PC-9 (cell line): Measurements from ENCODE around the gene CLASP1. TPM values are rescaled to one million over a fixed set of nuclear protein-coding genes. Genes with fewer than 3 reads are reported as not detected.

Experiments
- BruUV-seq: library from RNA; stranded (reverse); fragments of 400-500 nt; replicated peaks from 2 replicates; lab custom pipeline; 2021; lab: Mats Ljungman, UMichigan
- CTCF ChIA-PET: fragments of 300-600 bp; sonication (Branson Sonifier 250); formaldehyde crosslinking; loops from one replicate; lab custom pipeline; 2022; ENCODE audit warnings: antibody characterized with exemption; lab: Charles Lee
- POLR2A ChIA-PET: fragments of 300-600 bp; sonication (Branson Sonifier 250); formaldehyde crosslinking; loops from one replicate; lab custom pipeline; 2022; ENCODE audit warnings: antibody characterized with exemption; ENCODE audit not compliant: unreplicated experiment; lab: Charles Lee
- DNase-seq, 2 experiments: peaks; one replicate each; pipeline versions ENCODE4 v3.0.0 to v3.0.0-alpha.2; 2015 to 2022; ENCODE audit warnings: mixed read lengths in 1 of 2
- H2AFZ ChIP-seq: fragments of 200-600 bp; sonication (generic); 2 replicates; pipeline ENCODE4 v1.8.1; 2017; ENCODE audit warnings: antibody characterized with exemption
- H3F3A ChIP-seq: fragments of 200-600 bp; sonication (generic); 2 replicates; pipeline ENCODE4 v1.8.1; 2017; ENCODE audit warnings: antibody characterized with exemption, mild to moderate bottlenecking, low read depth; ENCODE audit not compliant: insufficient read depth
- H3K27ac ChIP-seq: fragments of 200-600 bp; sonication (generic); 2 replicates; pipeline ENCODE4 v1.6.1; 2016; ENCODE audit warnings: mixed run types
- H3K27me3 ChIP-seq: fragments of 200-600 bp; sonication (generic); 2 replicates; pipeline ENCODE4 v1.6.1; 2016; ENCODE audit warnings: low read depth, mixed run types; ENCODE audit not compliant: insufficient read depth
- H3K36me3 ChIP-seq: fragments of 200-600 bp; sonication (generic); 2 replicates; pipeline ENCODE4 v1.6.1; 2016; ENCODE audit warnings: low read depth, mixed run types
- H3K4me1 ChIP-seq: fragments of 200-600 bp; sonication (generic); replicated peaks from 2 replicates; pipeline ENCODE4 v1.6.1; 2016; ENCODE audit warnings: mixed run types; ENCODE audit not compliant: insufficient read depth
- H3K4me2 ChIP-seq: fragments of 200-600 bp; sonication (generic); 2 replicates; pipeline ENCODE4 v1.6.1; 2017; ENCODE audit warnings: mixed run types
- H3K4me3 ChIP-seq: fragments of 200-600 bp; sonication (generic); 2 replicates; pipeline ENCODE4 v1.6.1; 2016; ENCODE audit warnings: mixed run types
- H3K79me2 ChIP-seq: fragments of 200-600 bp; sonication (generic); 2 replicates; pipeline ENCODE4 v1.6.1; 2017; ENCODE audit warnings: low read depth, mixed run types
- H3K9me2 ChIP-seq: fragments of 200-600 bp; sonication (generic); 2 replicates; pipeline ENCODE4 v1.8.1; 2017; ENCODE audit warnings: mild to moderate bottlenecking; ENCODE audit not compliant: insufficient read depth
- H3K9me3 ChIP-seq: fragments of 200-600 bp; sonication (generic); 2 replicates; pipeline ENCODE4 v1.8.1; 2016; ENCODE audit warnings: low read depth; ENCODE audit not compliant: insufficient read depth
- H4K20me1 ChIP-seq: fragments of 200-600 bp; sonication (generic); 2 replicates; pipeline ENCODE4 v1.8.1; 2017; ENCODE audit not compliant: insufficient read depth
- CTCF ChIP-seq: fragments of 200-600 bp; sonication (generic); conservative IDR thresholded peaks from 2 replicates; pipeline ENCODE4 v1.6.1; 2017; ENCODE audit warnings: mixed run types, antibody characterized with exemption, mild to moderate bottlenecking, moderate library complexity
- EZH2 ChIP-seq: fragments of 200-600 bp; sonication (generic); IDR thresholded peaks from 2 replicates; pipeline ENCODE4 v1.8.0; 2017; ENCODE audit warnings: antibody characterized with exemption, low read depth
- intact Hi-C: fragments of 100-400 bp; cut with micrococcal nuclease; formaldehyde crosslinking; loops from one replicate; pipeline ENCODE4 v1.10.0; 2022; ENCODE audit not compliant: unreplicated experiment
- total RNA-seq: library from RNA; stranded (reverse); gene quantifications from 2 replicates; pipeline ENCODE4 v1.2.3, GENCODE V29; 2021

CLASP1 gene
- total RNA-seq, 1 experiment from 2014 or later: 61.8 TPM

- TF ChIP-seq EZH2 (no peak), CTCF (no peak)
- H3K27me3 ChIP-seq: no peaks in the 10 kb centered on the region
- H3K4me1 ChIP-seq: no peaks in the 10 kb centered on the region
- BruUV-seq: no TSS peak
- no peaks in the 10 kb centered on the region for H3K9me2 ChIP-seq
- no peak overlapping the region for H3K27ac ChIP-seq
- no peak for DNase-seq
- H3K9me3 ChIP-seq: no peaks in the 10 kb centered on the region
- POLR2A ChIA-PET: no interaction called here
- CTCF ChIA-PET: no interaction called here
- no peak overlapping the region for H3K4me2 ChIP-seq
- H3F3A ChIP-seq: no peaks in the 10 kb centered on the region
- no peak overlapping the region for H2AFZ ChIP-seq
- intact Hi-C loops: no loop called here
- no peak overlapping the region for H3K4me3 ChIP-seq
- H4K20me1 ChIP-seq: no peaks in the 10 kb centered on the region
- H3K36me3 ChIP-seq: no peaks in the 10 kb centered on the region
- H3K79me2 ChIP-seq: no peaks in the 10 kb centered on the region; the same call in 1 of the 2 replicates
These were observed 60.9 kb downstream of the CLASP1 start for GRCh38 chr2:121588357-121588756.

GRCh38 chr2:121587131-121587530, 62.1 kb downstream of the CLASP1 start:
- Histone ChIP-seq H3K9me3 (no peaks in the 10 kb centered on the region), H3K4me1 (no peaks in the 10 kb centered on the region), H3K4me3 (no peak overlapping the region), H3K9me2 (no peaks in the 10 kb centered on the region), H2AFZ (no peak overlapping the region), H3K27ac (no peak overlapping the region), H3K79me2 (no peaks in the 10 kb centered on the region; the same call in 1 of the 2 replicates), H3F3A (no peaks in the 10 kb centered on the region), H3K36me3 (no peaks in the 10 kb centered on the region), H3K4me2 (no peak overlapping the region), H4K20me1 (no peaks in the 10 kb centered on the region; the same call in 1 of the 2 replicates), H3K27me3 (no peaks in the 10 kb centered on the region)
- intact Hi-C loops: no loop called here
- no peak for DNase-seq
- POLR2A ChIA-PET: no interaction called here
- BruUV-seq: no TSS peak
- CTCF ChIA-PET: no interaction called here
- TF ChIP-seq CTCF: no peak
- no peak for TF ChIP-seq EZH2

GRCh38 chr2:121584741-121585140, 64.5 kb downstream of the CLASP1 start:
- H3K4me1 ChIP-seq: no peaks in the 10 kb centered on the region
- no TSS peak for BruUV-seq
- H3K79me2 ChIP-seq: no peaks in the 10 kb centered on the region
- POLR2A ChIA-PET: interaction anchor here (0.6 kb wide), 1 partner anchor 49 kb away, joined by 7 read pairs; no protein-coding TSS in a partner anchor
- CTCF ChIA-PET: no interaction called here
- H3F3A ChIP-seq: no peaks in the 10 kb centered on the region
- intact Hi-C loops: no loop called here
- no peaks in the 10 kb centered on the region for H3K9me2 ChIP-seq
- no peak for DNase-seq
- H3K4me2 ChIP-seq: no peak overlapping the region
- H3K4me3 ChIP-seq: no peak overlapping the region
- H3K36me3 ChIP-seq: no peaks in the 10 kb centered on the region
- no peak for TF ChIP-seq EZH2
- TF ChIP-seq CTCF: no peak
- no peak overlapping the region for H3K27ac ChIP-seq
- no peak overlapping the region for H2AFZ ChIP-seq
- H4K20me1 ChIP-seq: peaks cover 3% of the 10 kb centered on the region; the same call in 1 of the 2 replicates
- H3K9me3 ChIP-seq: no peaks in the 10 kb centered on the region
- H3K27me3 ChIP-seq: no peaks in the 10 kb centered on the region
